ENCODE data around the gene EIF4B.
A peak's percentile ranks its signal among the peaks of the same experiment; 100 is the strongest.
"Not testable (repeated sequence)": the region's sequence is repeated elsewhere in the genome, so short reads cannot be mapped to it uniquely, and the experiment has no call there.

Gene EIF4B, protein sequence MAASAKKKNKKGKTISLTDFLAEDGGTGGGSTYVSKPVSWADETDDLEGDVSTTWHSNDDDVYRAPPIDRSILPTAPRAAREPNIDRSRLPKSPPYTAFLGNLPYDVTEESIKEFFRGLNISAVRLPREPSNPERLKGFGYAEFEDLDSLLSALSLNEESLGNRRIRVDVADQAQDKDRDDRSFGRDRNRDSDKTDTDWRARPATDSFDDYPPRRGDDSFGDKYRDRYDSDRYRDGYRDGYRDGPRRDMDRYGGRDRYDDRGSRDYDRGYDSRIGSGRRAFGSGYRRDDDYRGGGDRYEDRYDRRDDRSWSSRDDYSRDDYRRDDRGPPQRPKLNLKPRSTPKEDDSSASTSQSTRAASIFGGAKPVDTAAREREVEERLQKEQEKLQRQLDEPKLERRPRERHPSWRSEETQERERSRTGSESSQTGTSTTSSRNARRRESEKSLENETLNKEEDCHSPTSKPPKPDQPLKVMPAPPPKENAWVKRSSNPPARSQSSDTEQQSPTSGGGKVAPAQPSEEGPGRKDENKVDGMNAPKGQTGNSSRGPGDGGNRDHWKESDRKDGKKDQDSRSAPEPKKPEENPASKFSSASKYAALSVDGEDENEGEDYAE

GRCh38 chr12:53005986-53006809 lies at the start of gene EIF4B:
EIF4B (plus strand) TSS chr12:53006456; CDS start chr12:53006484, 28 bp downstream.
- DNase-seq (ENCODE audit: extremely low read depth in 1 of 2, low read depth in 1 of 2): peak; percentile 99

DNA sequence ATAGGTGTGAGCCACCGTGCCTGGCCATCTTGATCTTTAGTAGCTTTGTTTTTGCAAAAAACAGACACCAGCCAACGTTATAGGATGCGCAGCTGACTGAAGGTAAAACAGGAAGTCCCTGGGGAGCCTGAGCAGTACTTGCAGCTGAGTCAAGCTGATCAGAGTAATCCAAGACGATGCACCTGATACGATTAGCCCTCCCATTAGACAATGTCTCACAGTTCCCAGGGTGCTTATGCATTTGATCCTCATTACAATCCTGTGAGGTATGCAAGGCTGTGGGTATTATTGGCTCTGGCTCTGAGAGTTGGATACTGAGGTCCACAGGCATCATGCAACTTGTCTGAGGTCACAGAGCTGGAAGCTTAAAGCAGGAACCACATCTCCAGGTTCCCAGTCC lies 49.3 kb upstream of the EIF4B start:
- DNase-seq (ENCODE audit: extremely low read depth in 1 of 2, low read depth in 1 of 2): no peak

DNA sequence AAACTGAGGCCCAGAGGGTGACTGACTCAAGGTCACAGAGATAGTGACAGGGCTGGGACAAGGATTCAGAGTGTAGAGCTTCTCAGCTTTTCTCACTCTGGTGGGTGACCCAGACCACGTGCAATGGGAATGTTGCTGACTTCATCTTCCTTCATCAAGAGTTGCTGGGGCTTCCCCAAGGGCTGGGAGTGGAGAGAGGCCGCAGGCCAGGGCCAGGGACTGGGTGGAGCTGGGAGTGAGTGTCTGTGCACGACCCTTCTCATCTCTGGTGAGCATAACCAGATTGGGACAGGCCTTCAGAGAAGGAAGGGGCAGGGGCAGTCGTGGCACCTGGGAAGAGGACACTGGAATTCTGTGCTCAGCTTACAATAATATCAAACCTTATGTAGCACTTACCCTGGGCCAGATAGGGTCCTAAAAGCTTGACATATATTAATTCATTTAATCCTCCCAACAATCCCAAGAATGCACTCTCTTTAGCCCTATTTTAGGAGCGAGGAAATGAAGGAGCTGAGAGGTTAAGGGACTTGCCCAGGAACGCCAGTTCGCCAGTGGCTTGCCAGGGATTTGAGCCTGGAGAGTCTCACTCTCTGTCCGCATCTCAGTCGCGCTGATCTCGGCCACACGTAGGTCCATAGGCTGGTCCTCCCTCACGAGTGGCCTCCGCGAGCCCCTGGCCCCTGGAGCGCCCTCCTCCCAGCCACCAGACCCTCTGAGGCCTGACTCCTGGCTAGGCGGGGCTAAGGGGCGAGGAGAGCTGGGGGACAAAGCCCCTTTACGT lies 41.5 kb upstream of the EIF4B start:
- no peak for DNase-seq (ENCODE audit: extremely low read depth in 1 of 2, low read depth in 1 of 2)

DNA sequence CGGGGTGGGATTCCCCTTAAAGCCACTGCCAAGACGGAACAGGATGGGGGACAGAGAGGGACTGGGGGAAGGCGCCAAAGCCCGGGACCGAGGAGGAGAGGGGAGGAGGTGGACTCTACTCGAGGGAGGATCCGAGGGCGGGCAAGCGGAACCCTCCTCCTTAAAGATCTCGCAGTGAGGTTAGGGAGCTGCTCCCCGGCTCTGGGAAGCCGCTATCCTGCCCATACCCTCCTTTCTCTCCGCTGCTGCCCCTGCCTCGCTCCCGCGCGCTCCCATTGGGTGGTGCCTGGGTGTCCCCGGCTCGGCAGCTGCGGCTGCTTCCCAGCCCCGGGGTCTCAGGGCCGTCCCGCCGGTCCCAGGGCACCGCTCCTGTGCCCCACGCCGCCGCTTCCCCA lies 40.9 kb upstream of the EIF4B start:
- DNase-seq (ENCODE audit: extremely low read depth in 1 of 2, low read depth in 1 of 2): no peak

DNA sequence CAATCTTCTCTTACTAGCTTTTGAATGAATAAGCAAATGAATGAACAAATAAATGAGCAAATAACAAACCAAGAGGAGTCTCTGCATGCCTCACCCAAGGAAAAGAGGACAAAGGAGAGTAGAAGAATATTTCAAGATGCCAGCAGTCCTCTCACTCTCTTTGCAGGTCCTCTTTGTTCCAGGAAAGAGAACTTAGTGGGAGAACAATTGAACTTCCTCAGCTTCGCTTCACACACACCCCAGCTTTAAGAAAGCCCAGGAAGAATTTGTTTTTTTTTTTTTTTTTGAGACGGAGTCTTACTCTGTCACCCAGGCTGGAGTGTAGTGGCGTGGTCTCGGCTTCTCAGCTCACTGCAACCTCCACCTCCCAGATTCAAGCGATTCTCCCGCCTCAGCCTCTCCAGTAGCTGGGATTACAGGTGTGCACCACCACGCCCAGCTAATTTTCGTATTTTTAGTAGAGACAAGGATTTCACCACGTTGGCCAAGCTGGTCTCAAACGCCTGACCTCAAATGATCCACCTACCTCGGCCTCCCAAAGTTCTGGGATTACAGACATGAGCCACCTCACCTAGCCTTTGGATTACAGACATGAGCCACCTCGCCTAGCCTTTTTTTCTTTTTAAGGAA lies 37.0 kb upstream of the EIF4B start:
- no peak for DNase-seq (ENCODE audit: extremely low read depth in 1 of 2, low read depth in 1 of 2)

DNA sequence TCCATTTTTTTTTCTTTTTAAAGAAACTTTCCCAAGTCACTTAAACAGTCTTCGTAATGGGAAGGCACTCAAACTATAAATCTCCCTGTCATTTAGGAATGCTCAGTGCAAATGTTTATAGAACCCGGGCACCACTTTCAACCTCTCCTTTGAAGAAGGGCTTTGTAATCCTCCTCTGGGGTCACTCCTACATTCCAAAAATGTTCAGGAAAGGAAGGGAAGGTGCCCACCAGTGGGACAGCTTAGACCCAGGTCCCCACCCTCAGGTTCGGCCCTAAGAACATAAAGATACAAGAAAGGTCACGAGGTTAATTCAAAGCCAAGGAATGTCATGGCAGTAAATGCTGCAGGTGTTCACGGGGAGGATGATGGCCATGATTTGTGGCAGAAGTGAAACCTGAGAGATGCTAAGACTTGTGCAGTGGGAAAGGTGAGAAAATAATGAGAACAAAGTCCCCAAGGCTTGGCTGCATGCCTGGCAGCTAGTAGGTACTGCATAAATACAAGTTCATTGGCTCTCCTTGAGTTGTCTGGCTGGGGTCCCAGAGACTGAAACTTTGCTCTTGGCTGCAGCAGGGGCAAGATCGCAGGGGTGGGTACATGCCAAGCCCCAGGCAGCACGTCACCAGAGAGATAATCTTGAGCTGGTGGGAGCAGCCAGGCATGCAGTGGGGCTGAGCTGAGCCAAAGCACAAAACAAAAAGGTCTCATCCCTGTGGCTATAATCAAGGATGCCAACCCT lies 36.3 kb upstream of the EIF4B start:
- no peak for DNase-seq (ENCODE audit: extremely low read depth in 1 of 2, low read depth in 1 of 2)

GRCh38 chr12:52971679-52972329 lies 34.5 kb upstream of the EIF4B start:
- DNase-seq (ENCODE audit: extremely low read depth in 1 of 2, low read depth in 1 of 2): no peak

GRCh38 chr12:52975204-52975603 lies 31.1 kb upstream of the EIF4B start:
- no peak for DNase-seq (ENCODE audit: extremely low read depth in 1 of 2, low read depth in 1 of 2)

GRCh38 chr12:52975820-52976573 lies 30.3 kb upstream of the EIF4B start:
- DNase-seq (ENCODE audit: extremely low read depth in 1 of 2, low read depth in 1 of 2): no peak

- DNase-seq (ENCODE audit: extremely low read depth in 1 of 2, low read depth in 1 of 2): no peak
Measured at GRCh38 chr12:52976574-52977071, 29.6 kb upstream of the EIF4B start.

DNA sequence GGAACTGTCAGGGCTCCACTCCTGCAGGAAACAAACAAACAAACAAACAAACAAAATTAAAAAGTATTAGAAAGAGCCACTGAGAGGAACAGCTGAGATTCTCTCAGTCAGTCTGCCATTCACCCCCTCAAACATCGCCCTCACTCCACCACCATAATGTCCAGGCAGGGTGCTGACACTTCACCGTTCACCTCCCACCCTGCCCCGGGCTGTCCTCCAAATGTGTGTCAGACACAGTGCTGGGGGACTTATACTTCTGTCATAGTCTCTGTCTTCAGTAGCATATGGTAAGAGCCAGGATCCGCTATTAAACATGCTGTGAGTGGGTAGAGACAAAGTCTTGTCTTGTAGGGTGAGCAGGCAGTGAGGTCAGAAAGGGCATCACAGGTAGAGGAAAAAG lies 29.1 kb upstream of the EIF4B start:
- no peak for DNase-seq (ENCODE audit: extremely low read depth in 1 of 2, low read depth in 1 of 2)

DNA sequence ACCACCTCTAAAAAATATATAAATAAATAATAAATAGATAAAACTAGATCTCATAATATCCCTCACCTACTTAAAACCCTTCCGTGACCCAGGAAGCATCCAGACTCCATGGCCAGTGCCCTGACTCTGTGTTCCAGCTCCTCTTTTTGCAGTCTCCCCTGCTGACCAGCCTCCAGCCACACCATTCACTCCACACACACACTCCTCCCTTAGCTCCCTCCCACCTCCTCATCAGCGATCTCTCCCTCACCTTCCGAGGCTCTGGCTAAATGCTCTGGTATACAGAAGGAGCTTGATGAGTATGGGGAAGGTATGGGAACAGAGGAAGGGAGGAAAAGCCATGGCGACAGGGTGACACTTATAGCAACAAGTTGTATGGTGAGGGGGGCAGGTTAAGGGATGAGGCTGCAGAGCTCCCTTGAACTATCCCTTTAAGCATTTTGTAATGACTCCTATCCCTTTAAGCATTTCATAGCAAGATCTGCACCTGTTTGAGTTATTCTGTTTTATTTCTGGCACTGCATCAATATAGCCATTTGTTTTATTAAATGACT lies 26.1 kb upstream of the EIF4B start:
- DNase-seq (ENCODE audit: extremely low read depth in 1 of 2, low read depth in 1 of 2): no peak

DNA sequence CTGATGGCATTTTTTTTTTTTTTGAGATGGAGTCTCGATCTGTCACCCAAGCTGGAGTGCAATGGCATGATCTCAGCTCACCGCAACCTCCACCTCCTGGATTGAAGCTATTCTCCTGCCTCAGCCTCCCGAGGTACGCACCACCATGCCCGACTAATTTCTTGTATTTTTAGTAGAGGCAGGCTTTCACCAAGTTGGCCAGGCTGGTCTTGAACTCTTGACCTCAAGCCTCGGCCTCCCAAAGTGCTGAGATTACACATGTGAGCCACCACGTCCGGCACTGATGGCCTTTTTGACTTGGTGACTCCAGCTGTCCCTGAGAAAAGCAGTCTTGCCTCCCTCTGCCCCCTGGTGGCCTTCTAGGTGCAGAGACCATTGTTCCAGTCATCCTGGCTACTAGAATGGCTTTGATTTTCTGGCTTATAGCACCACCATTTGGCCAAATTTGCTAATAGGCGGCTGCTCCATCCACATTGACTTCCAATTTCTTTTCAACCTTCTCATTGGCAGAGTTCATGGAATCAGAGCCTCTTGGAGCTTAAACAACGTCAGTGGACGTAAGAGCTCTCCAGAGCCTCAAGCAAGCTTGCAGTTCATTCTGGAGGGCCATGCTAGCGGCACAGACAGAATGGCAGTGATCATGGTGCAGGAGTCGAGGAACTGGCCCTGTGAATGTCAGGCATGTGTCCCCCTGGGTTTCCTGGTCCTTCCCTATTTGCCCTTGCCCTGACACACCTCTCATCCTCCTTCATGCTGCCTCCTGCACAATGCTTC lies 25.4 kb upstream of the EIF4B start:
- DNase-seq (ENCODE audit: extremely low read depth in 1 of 2, low read depth in 1 of 2): peak; percentile 60 to 65

- DNase-seq (ENCODE audit: extremely low read depth in 1 of 2, low read depth in 1 of 2): no peak
Measured at GRCh38 chr12:52984136-52984535, 22.1 kb upstream of the EIF4B start.

DNA sequence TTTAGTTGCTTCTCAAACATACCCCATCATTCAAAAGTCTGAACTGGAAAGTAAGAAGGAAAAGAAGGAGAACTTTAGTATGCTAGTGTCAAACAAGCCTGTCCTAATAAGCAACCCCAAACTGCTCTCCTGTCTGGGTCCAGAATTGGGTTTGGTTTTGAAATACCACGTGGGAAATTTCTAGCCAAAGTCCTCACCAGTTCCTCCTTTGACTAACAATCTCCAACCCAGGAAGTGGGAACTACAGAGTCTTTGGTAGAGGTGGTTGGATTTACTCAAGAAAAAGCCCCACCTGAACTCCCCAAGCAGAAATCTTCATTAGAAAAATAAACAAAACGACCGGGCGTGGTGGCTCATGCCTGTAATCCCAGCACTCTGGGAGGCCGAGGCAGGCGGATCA lies 17.4 kb upstream of the EIF4B start:
- no peak for DNase-seq (ENCODE audit: extremely low read depth in 1 of 2, low read depth in 1 of 2)

GRCh38 chr12:52990206-52990605 lies 16.1 kb upstream of the EIF4B start:
- no peak for DNase-seq (ENCODE audit: extremely low read depth in 1 of 2, low read depth in 1 of 2)

GRCh38 chr12:52992240-52992639 lies 14.0 kb upstream of the EIF4B start:
- not testable (repeated sequence) for DNase-seq (ENCODE audit: extremely low read depth in 1 of 2, low read depth in 1 of 2)

Measured in activated CD8-positive, alpha-beta memory T cell treated with anti-CD3 and anti-CD28 coated beads for 1 hour (primary cell).